SU-DHL-6 (cell line): Measurements from ENCODE around the gene DDX54.

Source experiments
- CTCF ChIP-seq: fragments of 200-600 bp; sonication (generic); IDR thresholded peaks from one replicate; pipeline ENCODE4 v1.5.1; 2017; ENCODE audit warnings: antibody characterized with exemption, mild to moderate bottlenecking, low read length, moderate library complexity; ENCODE audit not compliant: insufficient read depth, poor library complexity, severe bottlenecking
- EZH2phosphoT487 ChIP-seq: fragments of 200-600 bp; sonication (generic), shearing (Covaris generic); conservative IDR thresholded peaks from 2 replicates; pipeline ENCODE4 v1.6.1; 2018; ENCODE audit warnings: mild to moderate bottlenecking, antibody characterized with exemption, low read length, moderate library complexity, mixed read lengths

DNA sequence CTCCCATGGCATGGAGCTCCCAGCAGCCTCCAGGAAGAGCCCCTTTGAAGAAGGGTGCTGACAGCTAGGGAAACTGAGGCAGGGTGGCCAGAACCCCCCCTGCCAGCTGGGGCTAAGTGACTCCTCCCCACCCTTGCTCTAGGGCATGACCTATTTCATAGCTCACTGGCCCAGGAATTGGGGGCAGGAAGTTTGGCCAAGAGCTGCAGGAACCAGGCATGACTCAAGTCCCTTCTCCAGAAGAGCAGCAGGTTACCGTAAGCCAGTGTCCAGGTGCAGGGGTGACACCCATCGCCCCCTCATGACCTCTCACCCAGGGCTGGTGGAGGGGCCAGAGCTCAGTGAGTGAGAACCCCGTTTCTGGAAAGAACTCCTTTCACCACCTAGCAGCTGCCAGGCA, 51.6 kb downstream of the DDX54 start:
- TF ChIP-seq CTCF, result no peak
- TF ChIP-seq EZH2phosphoT487, result no peak
